Measurements from ENCODE around the gene PIGS.
"Not testable (repeated sequence)": the region's sequence is repeated elsewhere in the genome, so short reads cannot be mapped to it uniquely, and the experiment has no call there.

Gene PIGS

DNA sequence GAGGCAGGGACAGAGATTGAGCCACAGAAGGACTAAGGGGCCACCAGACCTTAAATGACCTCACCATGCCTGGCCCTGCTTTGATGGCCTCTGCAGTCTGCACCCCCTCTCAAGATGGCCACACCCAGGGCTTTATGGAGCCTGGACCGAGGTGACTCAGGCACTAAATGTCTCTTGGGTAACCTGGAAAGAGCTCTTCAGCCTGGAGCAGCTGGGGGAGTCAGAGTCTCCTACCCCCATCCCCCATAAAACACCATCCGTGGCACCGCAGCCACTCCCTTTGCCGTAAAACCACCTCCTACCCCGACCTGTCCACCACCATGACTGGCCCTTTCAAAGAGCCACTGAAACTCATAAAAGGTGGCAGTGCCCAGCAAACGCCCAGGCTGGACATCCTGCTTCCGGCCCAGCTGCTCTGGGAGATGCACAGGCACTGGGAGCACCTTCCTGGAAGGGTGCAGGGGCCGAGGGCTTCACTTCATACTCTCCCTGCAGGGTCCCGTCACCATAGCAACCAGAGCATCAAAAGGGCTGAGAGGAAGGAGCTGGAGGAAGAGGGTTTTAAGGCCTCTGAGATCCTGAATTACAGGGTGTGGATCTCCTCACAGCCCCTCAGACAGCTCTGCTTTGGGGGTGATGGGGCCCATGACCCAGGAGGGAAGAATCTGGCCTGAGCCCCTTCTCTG is 42.9 kb downstream of the PIGS start:
- no peak for DNase-seq

DNA sequence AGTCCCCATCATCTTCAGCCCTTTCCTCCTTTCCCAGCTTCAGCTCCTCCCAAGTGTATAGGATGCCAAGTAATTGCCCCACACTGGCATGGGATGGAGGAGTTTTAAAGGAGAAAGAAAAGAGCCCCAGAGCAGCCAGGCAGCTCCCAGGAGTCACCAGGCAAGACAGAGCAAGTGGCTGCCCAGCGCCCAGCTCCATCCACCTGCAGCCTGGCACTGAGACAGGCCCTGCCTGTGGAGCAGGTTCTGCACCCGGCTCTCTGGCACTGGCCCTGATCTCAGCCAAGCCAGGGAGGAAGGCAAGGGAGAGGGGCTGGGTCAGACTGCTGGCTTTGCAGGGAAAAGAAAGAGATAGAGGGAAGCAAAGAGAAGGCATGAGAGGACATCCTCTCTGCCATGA is 43.5 kb downstream of the PIGS start:
- no peak for DNase-seq

- DNase-seq: no peak
Observed at GRCh38 chr17:28527181-28527681, 44.1 kb downstream of the PIGS start.

- DNase-seq: no peak
Observed at GRCh38 chr17:28526381-28526780, 44.9 kb downstream of the PIGS start.

DNA sequence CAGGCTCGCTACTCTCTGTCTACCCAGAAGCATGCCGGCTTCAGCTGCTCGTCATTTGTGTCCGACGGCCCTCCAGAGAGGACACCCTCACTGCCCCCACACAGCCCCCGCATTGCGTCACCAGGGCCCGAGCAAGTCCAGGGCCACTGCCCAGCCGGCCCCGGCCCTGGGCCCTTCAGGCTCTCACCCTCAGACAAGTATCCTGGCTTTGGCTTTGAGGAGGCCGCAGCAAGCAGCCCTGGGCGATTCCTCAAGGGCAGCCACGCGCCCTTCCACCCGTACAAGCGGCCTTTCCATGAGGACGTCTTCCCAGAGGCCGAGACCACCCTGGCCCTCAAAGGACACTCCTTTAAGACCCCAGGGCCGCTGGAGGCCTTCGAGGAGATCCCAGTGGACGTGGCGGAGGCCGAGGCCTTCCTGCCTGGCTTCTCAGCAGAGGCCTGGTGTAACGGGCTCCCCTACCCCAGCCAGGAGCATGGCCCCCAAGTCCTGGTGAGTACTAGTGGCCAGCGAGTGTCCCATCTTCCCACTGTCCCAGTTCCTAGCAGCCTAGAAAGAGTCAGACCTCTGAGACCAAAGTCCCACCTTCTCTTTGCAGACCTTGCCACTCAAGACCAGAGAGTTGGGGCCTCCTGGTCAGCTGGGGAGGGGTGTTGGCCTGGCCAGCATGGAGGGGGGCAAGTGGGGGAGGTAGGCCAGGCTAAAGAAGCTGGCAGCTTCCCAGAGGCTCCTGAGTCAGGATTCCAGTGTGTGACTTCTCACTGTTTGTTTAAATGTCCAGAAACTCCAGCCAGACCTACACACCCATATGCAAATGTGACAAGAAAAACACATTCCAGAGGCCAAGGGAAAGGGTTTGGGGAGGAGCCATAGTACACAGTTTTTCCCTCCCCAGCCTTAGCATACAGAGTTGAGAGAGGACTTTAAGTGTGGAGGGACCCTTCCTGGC is 46.6 kb downstream of the PIGS start:
- DNase-seq: peak; percentile 48 to 79

DNA sequence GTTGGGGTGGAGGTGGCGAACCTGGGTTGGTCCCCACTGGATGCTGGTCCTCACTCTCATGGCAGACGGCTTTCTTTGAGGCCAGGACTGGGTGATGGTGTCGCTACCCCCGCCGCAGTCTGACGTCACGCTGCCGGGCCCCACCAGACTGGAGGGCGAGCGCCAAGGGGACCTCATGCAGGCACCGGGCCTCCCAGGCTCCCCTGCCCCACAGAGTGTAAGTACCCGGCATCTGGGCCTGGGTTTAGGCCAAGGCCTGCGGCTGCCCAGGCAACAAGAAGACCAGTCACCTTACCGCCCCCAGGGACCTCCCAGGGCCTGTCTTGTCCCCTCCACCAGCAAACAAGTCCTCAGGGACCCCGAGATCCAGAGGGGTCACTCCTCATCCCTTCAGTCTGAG is 47.4 kb downstream of the PIGS start:
- DNase-seq: no peak

DNA sequence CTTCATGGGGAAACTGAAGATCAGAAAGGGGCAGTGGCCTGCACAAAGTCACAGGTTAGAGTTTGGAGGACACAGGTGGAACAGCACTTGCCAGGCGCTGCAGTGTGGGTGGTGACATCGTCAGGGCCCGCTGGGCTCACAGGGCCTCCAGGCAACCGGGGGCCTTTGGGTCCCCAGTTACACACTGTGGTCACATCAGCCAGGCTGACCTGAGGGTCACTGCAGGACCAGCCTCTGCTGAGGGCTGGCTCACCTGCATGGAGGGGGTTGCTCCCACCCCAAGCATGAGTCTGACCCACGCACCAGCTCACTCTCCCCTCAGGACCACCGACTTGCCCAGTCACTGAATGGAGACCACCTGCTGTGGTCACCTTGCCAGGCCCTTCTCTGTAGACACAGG is 48.1 kb downstream of the PIGS start:
- no peak for DNase-seq

- DNase-seq: not testable (repeated sequence)
Observed at GRCh38 chr17:28522281-28522680, 49.0 kb downstream of the PIGS start.

GRCh38 chr17:28521311-28522085 is 49.8 kb downstream of the PIGS start:
- DNase-seq: peak in 1 of 2 experiments; percentile 41

DNA sequence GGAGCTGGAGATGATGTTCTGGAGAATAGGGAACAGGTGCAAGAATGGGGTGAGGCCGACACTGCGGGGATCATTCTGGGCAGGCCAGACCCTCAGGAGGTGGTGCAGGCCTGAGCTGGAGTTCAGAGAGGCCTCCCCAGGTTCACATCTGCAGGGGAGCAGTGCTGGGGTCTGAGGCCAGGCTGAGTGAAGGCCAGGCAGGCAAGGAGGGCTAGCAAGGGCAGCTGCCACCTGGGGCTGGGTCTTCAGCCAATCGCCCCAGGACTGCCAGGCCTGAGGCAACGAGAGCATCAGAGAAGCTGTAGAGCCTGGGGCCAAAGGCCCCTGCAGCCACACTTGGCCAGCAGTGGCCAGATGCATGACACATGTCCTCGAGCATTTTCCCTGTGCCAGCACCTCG is 50.6 kb downstream of the PIGS start:
- no peak for DNase-seq

- no peak for DNase-seq
Observed at GRCh38 chr17:28519236-28519635, 52.1 kb downstream of the PIGS start.

GRCh38 chr17:28518578-28518977 is 52.7 kb downstream of the PIGS start:
- DNase-seq: no peak

DNA sequence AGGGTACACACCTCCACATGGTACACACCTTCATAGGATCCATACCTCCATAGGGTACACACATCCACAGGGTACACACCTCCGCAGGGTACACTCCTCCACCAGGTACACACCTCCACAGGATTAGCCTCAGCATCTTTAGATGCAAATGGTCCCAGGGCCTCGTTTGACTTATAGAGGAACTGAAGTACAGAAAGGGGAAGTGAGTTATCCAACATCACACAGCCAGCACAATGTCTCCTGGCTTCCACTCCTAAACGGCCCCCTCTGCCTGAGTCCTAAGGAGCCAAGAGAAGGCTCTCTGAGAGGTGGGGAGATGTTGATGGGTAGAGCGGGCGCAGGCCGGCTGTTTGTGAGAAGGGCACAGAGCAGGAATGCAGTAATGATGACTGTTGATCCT is 53.2 kb downstream of the PIGS start:
- no peak for DNase-seq

DNA sequence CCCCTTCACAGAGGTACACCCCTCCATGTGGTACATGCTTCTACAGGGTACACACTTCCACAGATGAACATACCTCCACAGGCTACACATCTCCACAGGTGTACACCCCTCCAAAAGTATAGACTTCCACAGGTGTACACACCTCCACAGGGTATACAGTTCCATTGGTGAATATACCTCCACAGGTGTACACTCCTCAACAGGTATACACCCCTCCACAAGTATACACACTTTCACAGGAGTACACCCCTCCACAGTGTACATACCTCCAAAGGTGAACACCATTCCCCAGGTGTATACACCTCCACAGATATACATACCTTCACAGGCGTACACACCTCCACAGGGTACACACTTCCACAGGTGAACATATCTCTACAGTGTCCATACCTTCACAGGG is 55.8 kb downstream of the PIGS start:
- DNase-seq: no peak

DNA sequence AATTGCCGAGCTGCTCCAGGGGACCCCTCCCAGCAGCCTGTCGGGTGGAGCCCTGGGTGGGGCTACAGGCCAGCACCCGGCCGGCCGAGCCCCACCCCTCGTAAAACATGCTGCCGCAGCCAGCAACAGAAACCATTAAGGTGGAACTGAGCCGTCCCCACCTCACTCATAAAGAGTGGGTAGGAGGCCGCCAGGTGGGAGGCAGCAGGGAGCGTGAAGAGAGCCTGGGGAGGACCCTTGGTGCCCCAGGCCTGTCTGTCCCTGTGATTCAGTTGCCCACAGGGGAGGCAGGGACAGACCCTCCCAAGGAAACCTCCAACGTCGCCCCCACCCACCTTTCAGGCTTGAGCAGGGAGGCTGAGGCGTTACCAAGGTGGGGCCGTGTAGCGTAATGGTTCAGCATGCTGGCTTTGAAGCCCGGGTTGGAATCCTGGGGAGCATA is 56.7 kb downstream of the PIGS start:
- peak in 1 of 2 experiments; percentile 51 for DNase-seq

DNA sequence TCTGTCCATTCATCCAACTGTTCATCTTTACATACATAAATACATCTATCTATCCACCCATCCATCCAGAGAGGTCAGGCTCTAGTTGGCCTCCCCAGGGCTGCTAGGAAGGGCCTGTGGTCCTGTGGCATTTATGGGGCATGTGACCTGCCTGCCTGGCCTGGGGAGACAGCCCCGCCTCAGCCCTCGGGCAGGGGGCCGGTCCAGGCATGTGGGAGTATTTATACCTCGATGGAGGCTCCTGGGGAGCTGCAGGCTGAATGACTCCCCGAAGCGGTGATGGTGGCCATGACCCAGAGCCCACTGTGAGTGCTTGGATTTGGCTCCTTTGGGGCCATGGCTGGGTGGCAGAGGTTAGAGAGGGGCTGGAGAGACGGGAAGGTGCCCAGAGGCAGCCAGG is 57.8 kb downstream of the PIGS start:
- no peak for DNase-seq

DNA sequence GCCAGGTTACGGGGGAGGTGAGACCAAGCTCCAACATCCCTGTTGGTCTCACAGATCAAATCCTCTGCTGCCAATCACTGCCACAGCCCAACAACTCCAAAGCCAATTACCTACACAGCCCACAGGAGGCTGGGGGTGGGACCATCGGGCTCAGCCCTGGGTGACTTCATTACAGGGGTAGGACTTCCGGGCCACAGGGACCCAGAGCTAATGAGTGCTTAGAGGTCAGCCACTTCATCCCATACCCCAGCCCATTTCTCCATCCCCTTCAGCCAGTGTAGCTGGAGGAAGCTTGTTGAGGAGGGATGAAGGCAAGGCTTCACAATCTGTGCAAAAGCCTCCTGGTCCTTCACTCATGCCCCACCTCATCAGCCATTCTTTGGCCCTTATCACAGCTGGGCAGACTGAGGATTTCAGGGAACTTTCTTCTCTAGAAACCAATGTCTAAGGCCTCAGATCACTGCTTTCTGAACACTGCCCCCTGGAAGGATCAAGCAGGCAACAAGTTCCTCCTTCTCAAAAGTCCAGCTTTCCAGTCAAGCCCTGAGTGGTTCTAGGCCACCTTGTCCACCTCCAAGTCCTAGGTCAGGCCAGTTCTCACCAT is 59.4 kb downstream of the PIGS start:
- DNase-seq: no peak

DNA sequence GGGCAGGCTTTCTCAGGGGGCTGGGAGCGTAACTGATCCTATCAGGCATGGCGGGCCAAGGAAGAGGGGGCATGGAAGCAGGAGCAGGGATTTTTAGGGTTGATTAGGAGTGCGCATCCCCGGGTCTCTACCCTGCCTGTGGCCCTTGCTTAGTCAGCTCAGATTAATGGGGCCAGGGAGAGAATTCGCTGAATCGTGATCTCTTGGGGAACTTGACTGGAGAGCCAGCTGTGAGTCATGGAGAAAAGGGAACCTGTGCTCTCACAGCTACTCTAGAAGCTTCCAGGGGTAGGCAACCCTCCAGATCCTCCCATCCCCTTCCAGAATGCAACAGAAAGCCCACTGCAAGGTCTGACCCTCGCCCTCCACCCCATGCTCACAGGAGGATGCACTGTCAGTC is 61.5 kb downstream of the PIGS start:
- DNase-seq: no peak

- no peak for DNase-seq
Observed at GRCh38 chr17:28508211-28508724, 63.1 kb downstream of the PIGS start.

DNA sequence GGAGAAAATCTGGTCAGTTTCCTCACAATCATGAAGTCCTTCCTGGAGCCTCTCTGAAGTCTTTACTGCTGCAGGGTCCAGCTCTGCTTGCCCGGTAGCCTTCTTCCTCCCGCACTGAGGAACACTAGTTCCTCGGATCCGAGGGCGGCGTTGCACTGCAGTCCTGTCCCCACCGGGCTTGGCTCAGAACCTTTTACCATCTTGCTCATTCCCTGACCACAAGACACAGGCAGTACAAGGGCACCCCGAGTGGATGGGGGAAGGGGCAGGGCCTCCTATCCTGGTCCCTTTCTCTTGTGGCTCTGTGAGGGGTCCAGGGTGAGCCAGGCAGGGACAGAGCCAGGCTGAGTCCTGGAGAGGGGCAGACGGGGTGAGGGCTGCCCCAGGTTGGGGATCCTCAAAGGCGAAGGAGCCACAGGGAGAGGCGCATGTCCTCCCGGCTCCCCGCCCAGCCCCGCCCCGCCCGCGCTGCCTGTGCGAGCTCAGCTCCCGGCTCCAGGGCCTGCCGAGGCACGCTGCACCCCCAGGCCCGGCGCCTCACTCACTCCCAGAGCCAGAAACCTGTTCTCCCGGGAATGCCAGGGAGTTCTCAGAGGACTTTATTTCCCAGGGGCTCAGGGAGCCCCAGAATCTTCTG is 63.6 kb downstream of the PIGS start:
- peak in 1 of 2 experiments; percentile 52 for DNase-seq

DNA sequence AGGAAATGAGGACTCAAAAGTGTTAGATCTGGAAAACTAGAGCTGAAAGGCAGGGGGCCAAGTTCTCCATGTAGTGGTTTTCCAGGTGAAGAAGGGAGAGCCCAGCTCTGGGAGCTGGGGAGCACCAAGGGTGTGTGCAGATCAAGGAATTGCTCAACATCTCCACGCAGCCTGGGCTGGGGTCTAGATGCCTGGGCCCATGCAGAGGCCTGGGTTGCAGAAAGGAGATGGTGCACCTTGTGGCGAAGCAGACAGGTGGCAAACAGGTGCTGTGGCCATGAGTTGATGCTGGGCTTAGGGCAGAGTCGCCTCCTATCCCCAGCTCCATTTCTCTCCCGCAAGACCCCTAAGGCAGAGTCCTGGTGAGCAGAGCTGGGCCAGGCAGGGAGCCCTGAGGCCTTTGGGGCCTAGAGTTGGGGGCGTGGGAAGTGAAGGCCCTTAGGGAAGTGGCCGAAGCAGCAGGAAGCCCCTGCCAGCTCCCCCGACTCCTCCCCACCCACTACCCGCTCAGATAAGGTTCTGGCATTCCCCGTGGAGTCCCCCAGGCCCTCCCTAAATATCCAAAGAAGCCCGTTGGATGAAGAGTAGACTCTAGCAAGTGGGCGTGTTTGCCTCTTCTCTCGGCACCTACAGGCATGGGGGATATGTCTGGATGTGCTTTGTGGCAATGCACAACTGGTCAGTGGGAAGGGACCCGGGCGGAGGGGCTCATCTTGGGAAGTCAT is 64.4 kb downstream of the PIGS start:
- no peak for DNase-seq
